Astrocyte (in vitro differentiated cells and primary cell): ENCODE results near the gene EMX2.

ENCODE experiments used
- CTCF ChIP-seq: IDR thresholded peaks from 2 replicates; pipeline ENCODE4 v1.5.1; 2011; ENCODE audit warnings: low read depth, mild to moderate bottlenecking, inconsistent platforms, low read length, moderate library complexity; ENCODE audit not compliant: insufficient read depth
- EZH2 ChIP-seq: IDR thresholded peaks from 2 replicates; pipeline ENCODE4 v1.6.1; 2012; ENCODE audit warnings: mild to moderate bottlenecking, low read length, inconsistent platforms; ENCODE audit not compliant: insufficient read depth

GRCh38 chr10:117519879-117520278 lies 22.7 kb upstream of the EMX2 start:
- TF ChIP-seq CTCF (no peak), EZH2 (no peak)
